GM12878 (cell line): ENCODE data around the gene CHRND. TPM values are rescaled to one million over a fixed set of nuclear protein-coding genes. Genes with fewer than 3 reads are reported as not detected.

Source experiments
- ATAC-seq: fragments of 200-7000 bp; cut with Tn5 transposase; 3 replicates; pipeline ENCODE4 v1.9.1; 2020; ENCODE audit warnings: mild to moderate bottlenecking, moderate library complexity
- BruUV-seq: library from RNA; stranded (reverse); fragments of 400-500 nt; replicated peaks from 2 replicates; lab custom pipeline; 2021; lab: Mats Ljungman, UMichigan
- CTCF ChIA-PET: fragments of 300-600 bp; sonication (Branson Sonifier 250); formaldehyde crosslinking; extraction: SDS; loops from one replicate; lab custom pipeline; 2021; ENCODE audit warnings: inconsistent platforms; lab: Yijun Ruan, JAX
- POLR2A ChIA-PET: fragments of 350-600 bp; formaldehyde crosslinking; extraction: SDS; loops from one replicate; lab custom pipeline; 2021; ENCODE audit warnings: inconsistent platforms; lab: Charles Lee
- RAD21 ChIA-PET: fragments of 300-600 bp; sonication (Branson Sonifier 250); formaldehyde crosslinking; loops from one replicate; lab custom pipeline; 2023; ENCODE audit warnings: antibody characterized with exemption; ENCODE audit not compliant: unreplicated experiment; lab: Charles Lee
- SMC1A ChIA-PET: fragments of 300-600 bp; sonication (Branson Sonifier 250); formaldehyde crosslinking; loops from one replicate; lab custom pipeline; 2023; ENCODE audit not compliant: unreplicated experiment, uncharacterized antibody; lab: Charles Lee
- DNase-seq: peaks from one replicate; pipeline ENCODE4 v3.0.0-alpha.2; 2011; ENCODE audit warnings: low read depth, low spot score
- FAIRE-seq: peaks from 3 replicates; lab custom pipeline; 2011; peaks lifted over from hg19 to GRCh38; lab: Jason Lieb, UNC
- H2AFZ ChIP-seq: 2 replicates; pipeline ENCODE4 v1.6.0; 2011; ENCODE audit warnings: low read depth, low read length, control low read depth; ENCODE audit not compliant: control insufficient read depth
- H3K27ac ChIP-seq: 2 replicates; pipeline ENCODE4 v1.5.1; 2011; ENCODE audit warnings: control low read depth; ENCODE audit not compliant: control insufficient read depth, insufficient read depth
- H3K27me3 ChIP-seq, 2 experiments: replicated peaks in 1 of 2; 2 replicates each; pipeline versions ENCODE4 v1.6.0 to v1.6.1; 2011; ENCODE audit warnings: low read length in 1 of 2; ENCODE audit not compliant: control insufficient read depth in 2 of 2, insufficient read depth in 2 of 2
- H3K36me3 ChIP-seq, 2 experiments: 2 replicates each; pipeline ENCODE4 v1.5.1; 2011; ENCODE audit warnings: low read length in 1 of 2; ENCODE audit not compliant: control insufficient read depth in 2 of 2, insufficient read depth in 2 of 2
- H3K4me1 ChIP-seq: 2 replicates; pipeline ENCODE4 v1.6.1; 2011; ENCODE audit warnings: mild to moderate bottlenecking, low read length, moderate library complexity, mixed read lengths; ENCODE audit not compliant: control insufficient read depth, insufficient read depth
- H3K4me2 ChIP-seq: 2 replicates; pipeline ENCODE4 v1.6.0; 2011; ENCODE audit warnings: control low read depth; ENCODE audit not compliant: control insufficient read depth, insufficient read depth
- H3K4me3 ChIP-seq: fragments of 200-600 bp; sonication (generic); 2 replicates; pipeline ENCODE4 v1.5.1; 2016
- H3K79me2 ChIP-seq: 2 replicates; pipeline ENCODE4 v1.6.0; 2011; ENCODE audit warnings: low read length; ENCODE audit not compliant: control insufficient read depth, insufficient read depth
- H3K9ac ChIP-seq: 2 replicates; pipeline ENCODE4 v1.8.0; 2011; ENCODE audit warnings: low read length, control low read depth, mixed read lengths; ENCODE audit not compliant: control insufficient read depth, insufficient read depth
- H3K9me3 ChIP-seq: replicated peaks from 3 replicates; pipeline ENCODE4 v1.5.1; 2011; ENCODE audit warnings: mild to moderate bottlenecking, low read length; ENCODE audit not compliant: control insufficient read depth, insufficient read depth
- H4K20me1 ChIP-seq: 2 replicates; pipeline ENCODE4 v1.6.0; 2011; ENCODE audit not compliant: control insufficient read depth, insufficient read depth
- CEBPZ ChIP-seq: fragments of 150-350 bp; IDR thresholded peaks from 2 replicates; pipeline ENCODE4 v1.6.1; 2016; ENCODE audit warnings: low read depth, low read length
- CREB1 ChIP-seq: IDR thresholded peaks from 2 replicates; pipeline ENCODE4 v1.6.1; 2012; ENCODE audit warnings: low read depth, mild to moderate bottlenecking, inconsistent platforms
- CREM ChIP-seq: IDR thresholded peaks from 2 replicates; pipeline ENCODE4 v1.6.1; 2014; ENCODE audit warnings: antibody characterized with exemption, low read depth
- EGR1 ChIP-seq, 2 experiments: IDR thresholded peaks; 1 replicate in 1 of 2; 2 replicates in 1 of 2; pipeline ENCODE4 v1.6.1; 2011 to 2012; ENCODE audit warnings: low read depth in 2 of 2, low read length in 2 of 2, borderline replicate concordance in 1 of 2, mild to moderate bottlenecking in 1 of 2, moderate library complexity in 1 of 2
- EZH2 ChIP-seq: IDR thresholded peaks from 2 replicates; pipeline ENCODE4 v1.6.1; 2012; ENCODE audit warnings: low read depth, mild to moderate bottlenecking, control low read depth, inconsistent platforms, low read length, borderline replicate concordance; ENCODE audit not compliant: control insufficient read depth
- GATAD2B ChIP-seq: fragments of 450-650 bp; conservative IDR thresholded peaks from 2 replicates; pipeline ENCODE4 v1.6.1; 2017; ENCODE audit warnings: low read depth, mild to moderate bottlenecking, moderate library complexity
- KLF5 ChIP-seq: fragments of 450-650 bp; IDR thresholded peaks from 2 replicates; pipeline ENCODE4 v1.6.1; 2014; ENCODE audit warnings: mild to moderate bottlenecking; ENCODE audit not compliant: partially characterized antibody
- WGBS: methylation state at CpG from one replicate; pipeline ENCODE4 v1.1.6; 2016; ENCODE audit warnings: low lambda C conversion rate; ENCODE audit not compliant: insufficient replicate concordance, insufficient coverage; ENCODE audit errors: missing lambda C conversion rate; 5-methylcytosine and 5-hydroxymethylcytosine counted together
- in situ Hi-C: fragments of 300-500 bp; cut with MboI; formaldehyde crosslinking; loops from 9 replicates; pipeline ENCODE4 v1.14.3; 2018; ENCODE audit warnings: mixed read lengths
- intact Hi-C: fragments of 100-400 bp; cut with micrococcal nuclease; formaldehyde crosslinking; loops from one replicate; pipeline ENCODE4 v1.14.2; 2022; ENCODE audit not compliant: unreplicated experiment
- polyA plus RNA-seq, 11 experiments: library from polyadenylated mRNA; depleted of rRNA in 4 of 11; unstranded in 6 of 11; stranded (reverse) in 5 of 11; fragments of >200 nt; fragmentation: Nextera tagmentation in 4 of 11; fragmentation: Illumina TruSeq in 1 of 11; extraction: Ambion mirVana in 4 of 11; extraction: Trizol in 1 of 11; gene quantifications; 1 replicate in 1 of 11; 2 replicates in 10 of 11; pipeline versions ENCODE4 v1.2.1 to v1.2.3, GENCODE V29; 2011 to 2016; ENCODE audit warnings: inconsistent platforms in 2 of 11, missing spikeins in 2 of 11, low read depth in 1 of 11
- total RNA-seq, 4 experiments: library from RNA; depleted of rRNA in 3 of 4; stranded (reverse); fragments of >200 nt in 3 of 4; fragmentation: Illumina TruSeq in 1 of 4; extraction: Trizol in 1 of 4; gene quantifications; 2 replicates each; pipeline versions ENCODE4 v1.2.1 to v1.2.3, GENCODE V29; 2013 to 2021

CHRND gene
- total and polyA plus RNA-seq, 10 of the 15 experiments (the other 5 are each of a cell fraction or from before 2014, with no cell fraction given): not detected

GRCh38 chr2:232502911-232503808 lies 22.8 kb upstream of the CHRND start:
- DNase-seq (no peak), FAIRE-seq (no peak), ATAC-seq (no peak; the same call in 2 of the 3 replicates)
- in situ Hi-C loops (no loop called here), intact Hi-C loops (no loop called here)
- peaks cover 5 to 12% of the 10 kb centered on the region in 2 experiments for H3K27me3 ChIP-seq
- H3K4me3 ChIP-seq: no peak overlapping the region
- H4K20me1 ChIP-seq: no peaks in the 10 kb centered on the region
- H3K4me1 ChIP-seq: no peaks in the 10 kb centered on the region
- TF ChIP-seq KLF5 (no peak), EZH2 (no peak), CREM (0 out of 2 replicates have a peak, but pooled peaks have one; percentile 18), CREB1 (peak; percentile 73), EGR1 (IDR thresholded peaks at IDR 0.05; ENCODE audit: borderline replicate concordance in 1 of 2, low read depth in 2 of 2, low read length in 2 of 2) (peak in 1 of 2 experiments; percentile 66; a peak in 2 of 3 replicates)
- no peak overlapping the region for H2AFZ ChIP-seq
- H3K27ac ChIP-seq: no peak overlapping the region
- WGBS: 9% methylated on average over 55 of the region's 75 CpGs
- ChIA-PET CTCF (no interaction called here), SMC1A (no interaction called here), RAD21 (no interaction called here), POLR2A (no interaction called here)
- H3K9ac ChIP-seq: no peak overlapping the region
- H3K4me2 ChIP-seq: no peak overlapping the region
- H3K36me3 ChIP-seq: no peaks in the 10 kb centered on the region
- H3K79me2 ChIP-seq: no peaks in the 10 kb centered on the region
- BruUV-seq: no TSS peak
- no peaks in the 10 kb centered on the region for H3K9me3 ChIP-seq

- no peak for ATAC-seq
- Histone ChIP-seq H2AFZ (no peak overlapping the region), H3K36me3 (no peaks in the 10 kb centered on the region), H3K27me3 (peaks cover 5 to 12% of the 10 kb centered on the region in 2 experiments), H3K9me3 (no peaks in the 10 kb centered on the region), H3K79me2 (no peaks in the 10 kb centered on the region), H3K27ac (no peak overlapping the region), H3K9ac (no peak overlapping the region), H3K4me3 (no peak overlapping the region), H4K20me1 (no peaks in the 10 kb centered on the region), H3K4me1 (no peaks in the 10 kb centered on the region), H3K4me2 (no peak overlapping the region)
- SMC1A ChIA-PET: no interaction called here
- intact Hi-C loops (no loop called here), in situ Hi-C loops (no loop called here)
- POLR2A ChIA-PET: no interaction called here
- FAIRE-seq: no peak
- BruUV-seq: no TSS peak
- 9% methylated on average over 15 of the region's 16 CpGs for WGBS
- CTCF ChIA-PET: no interaction called here
- TF ChIP-seq CEBPZ (no peak), GATAD2B (no peak)
- RAD21 ChIA-PET: no interaction called here
- no peak for DNase-seq
Observed at GRCh38 chr2:232503809-232504323, 22.1 kb upstream of the CHRND start.
